GM12878 (cell line): ENCODE measurements around the gene ZFAND2B. TPM values are rescaled to one million over a fixed set of nuclear protein-coding genes. Genes with fewer than 3 reads are reported as not detected.

Experiments
- ATF7 ChIP-seq: fragments of 450-650 bp; IDR thresholded peaks from 2 replicates; pipeline ENCODE4 v1.6.1; 2016; ENCODE audit warnings: low read depth, mild to moderate bottlenecking
- CHD1 ChIP-seq: IDR thresholded peaks from 2 replicates; pipeline ENCODE4 v1.6.1; 2012; ENCODE audit warnings: low read depth, low read length, improper control_type of control experiment
- E2F8 ChIP-seq: fragments of 450-650 bp; IDR thresholded peaks from 2 replicates; pipeline ENCODE4 v1.6.1; 2018; ENCODE audit warnings: mild to moderate bottlenecking, low read depth, moderate library complexity; ENCODE audit not compliant: partially characterized antibody
- ETV6 ChIP-seq, 2 experiments: fragments of 450-650 bp in 1 of 2; IDR thresholded peaks in 1 of 2; conservative IDR thresholded peaks in 1 of 2; 2 replicates each; pipeline ENCODE4 v1.6.1; 2014; ENCODE audit warnings: antibody characterized with exemption in 1 of 2, borderline replicate concordance in 1 of 2, low read depth in 1 of 2, mild to moderate bottlenecking in 1 of 2, moderate library complexity in 1 of 2
- EZH2 ChIP-seq: IDR thresholded peaks from 2 replicates; pipeline ENCODE4 v1.6.1; 2012; ENCODE audit warnings: low read depth, mild to moderate bottlenecking, control low read depth, inconsistent platforms, low read length, borderline replicate concordance; ENCODE audit not compliant: control insufficient read depth
- IKZF1 ChIP-seq: fragments of 450-650 bp; conservative IDR thresholded peaks from 2 replicates; pipeline ENCODE4 v1.6.1; 2017; ENCODE audit warnings: antibody characterized with exemption, mild to moderate bottlenecking
- IRF3 ChIP-seq: fragments of 450-650 bp; IDR thresholded peaks from 2 replicates; pipeline ENCODE4 v1.6.1; 2014; ENCODE audit warnings: mild to moderate bottlenecking
- IRF4 ChIP-seq: IDR thresholded peaks from 2 replicates; pipeline ENCODE4 v1.6.1; 2011; ENCODE audit warnings: low read depth, low read length
- KAT2A ChIP-seq: conservative IDR thresholded peaks from 2 replicates; pipeline ENCODE4 v1.6.1; 2011; ENCODE audit warnings: low read depth, low read length; ENCODE audit not compliant: control insufficient read depth
- LARP7 ChIP-seq: fragments of 450-650 bp; IDR thresholded peaks from 2 replicates; pipeline ENCODE4 v1.6.1; 2017; ENCODE audit warnings: mild to moderate bottlenecking
- MTA2 ChIP-seq: fragments of 450-650 bp; IDR thresholded peaks from 2 replicates; pipeline ENCODE4 v1.6.1; 2016; ENCODE audit warnings: low read depth, mild to moderate bottlenecking, moderate library complexity
- MYC ChIP-seq: IDR thresholded peaks from 2 replicates; pipeline ENCODE4 v1.6.1; 2011; ENCODE audit warnings: mild to moderate bottlenecking, low read length, moderate library complexity, inconsistent platforms; ENCODE audit not compliant: insufficient read depth, insufficient replicate concordance, insufficient read length, severe bottlenecking
- NFYA ChIP-seq: IDR thresholded peaks from 2 replicates; pipeline ENCODE4 v1.6.1; 2011; ENCODE audit warnings: low read depth, mild to moderate bottlenecking, low read length, improper control_type of control experiment, borderline replicate concordance
- PAX8 ChIP-seq: fragments of 450-650 bp; IDR thresholded peaks from 2 replicates; pipeline ENCODE4 v1.6.1; 2017; ENCODE audit warnings: mild to moderate bottlenecking, moderate library complexity
- SRF ChIP-seq, 2 experiments: IDR thresholded peaks; 2 replicates each; pipeline ENCODE4 v1.6.1; 2011; ENCODE audit warnings: low read depth in 2 of 2, low read length in 2 of 2, mild to moderate bottlenecking in 1 of 2, moderate library complexity in 1 of 2
- TCF12 ChIP-seq: IDR thresholded peaks from 2 replicates; pipeline ENCODE4 v1.6.1; 2011; ENCODE audit warnings: low read depth, mild to moderate bottlenecking, low read length
- ZBED1 ChIP-seq: IDR thresholded peaks from 2 replicates; pipeline ENCODE4 v1.6.1; 2016; ENCODE audit warnings: borderline replicate concordance
- polyA plus RNA-seq, 11 experiments: library from polyadenylated mRNA; depleted of rRNA in 4 of 11; unstranded in 6 of 11; stranded (reverse) in 5 of 11; fragments of >200 nt; fragmentation: Nextera tagmentation in 4 of 11; fragmentation: Illumina TruSeq in 1 of 11; extraction: Ambion mirVana in 4 of 11; extraction: Trizol in 1 of 11; gene quantifications; 1 replicate in 1 of 11; 2 replicates in 10 of 11; pipeline versions ENCODE4 v1.2.1 to v1.2.3, GENCODE V29; 2011 to 2016; ENCODE audit warnings: inconsistent platforms in 2 of 11, missing spikeins in 2 of 11, low read depth in 1 of 11
- total RNA-seq, 4 experiments: library from RNA; depleted of rRNA in 3 of 4; stranded (reverse); fragments of >200 nt in 3 of 4; fragmentation: Illumina TruSeq in 1 of 4; extraction: Trizol in 1 of 4; gene quantifications; 2 replicates each; pipeline versions ENCODE4 v1.2.1 to v1.2.3, GENCODE V29; 2013 to 2021
- TF ChIP-seq, protein P1 (sequence below): IDR thresholded peaks from 2 replicates; pipeline ENCODE4 v1.6.1; 2012; ENCODE audit warnings: low read depth, low read length, improper control_type of control experiment
- TF ChIP-seq, protein P2 (sequence below): fragments of 450-650 bp; IDR thresholded peaks from 2 replicates; pipeline ENCODE4 v1.6.1; 2016; ENCODE audit warnings: mild to moderate bottlenecking, moderate library complexity, borderline replicate concordance

ZFAND2B gene
- total and polyA plus RNA-seq, 10 of the 15 experiments (the other 5 are each of a cell fraction or from before 2014, with no cell fraction given), result 5.4 to 28.1 (median 22.4) TPM

DNA sequence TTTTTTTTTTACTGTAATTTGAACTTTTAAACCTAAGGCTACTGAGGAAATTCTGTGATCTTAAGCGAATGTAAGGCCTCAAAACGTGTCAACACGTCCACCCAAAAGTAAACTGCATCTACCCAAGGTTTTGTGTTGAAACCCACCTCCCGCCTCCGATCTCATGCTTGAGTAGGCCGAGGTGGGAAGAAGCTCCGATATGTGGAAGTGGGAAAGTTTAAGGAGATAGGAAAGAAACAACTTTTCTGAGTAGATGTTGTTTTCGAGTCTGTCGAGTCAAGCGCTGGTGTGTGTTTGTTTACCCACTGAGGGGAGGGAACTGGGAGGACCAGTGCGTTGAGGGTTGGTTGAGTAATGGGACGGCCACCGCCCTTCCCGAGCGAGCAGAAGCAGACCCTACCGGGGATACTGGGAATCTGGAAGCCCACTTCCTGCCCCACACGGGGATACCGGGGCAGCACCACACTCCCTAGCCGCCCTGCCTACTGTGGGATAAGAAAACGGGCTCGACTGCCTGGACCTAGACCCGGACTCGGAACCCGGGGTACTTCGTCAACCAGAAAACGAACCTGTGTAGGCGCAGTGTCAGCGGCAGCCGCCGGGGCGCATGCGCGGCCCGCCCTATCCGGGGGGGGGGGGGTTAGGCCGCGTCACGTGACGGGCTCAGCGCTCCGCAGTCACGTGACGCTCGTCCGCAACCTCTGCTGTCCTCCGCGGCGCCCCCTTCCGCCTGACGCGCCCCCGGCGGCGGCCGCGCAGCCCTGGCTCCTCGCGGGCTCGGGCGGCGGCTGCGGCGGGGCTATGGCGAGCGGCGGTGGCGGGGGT lies 28.8 kb upstream of the ZFAND2B start, which contains the start of gene RETREG2 (continued):
- TF ChIP-seq SRF (IDR thresholded peaks at IDR 0.05; ENCODE audit: low read depth in 2 of 2, low read length in 2 of 2) (no peak), MTA2 (no peak), ZBED1 (no peak), IRF3 (peak; percentile 8; the same call in 1 of the 2 replicates), NFYA (no peak), ATF7 (0 out of 2 replicates have a peak, but pooled peaks have one; percentile 21), MYC (no peak), IRF4 (0 out of 2 replicates have a peak, but pooled peaks have one; percentile 15), ETV6 (conservative IDR thresholded peaks at IDR 0.05 in 1 of 2, IDR thresholded peaks at IDR 0.05 in 1 of 2; ENCODE audit: borderline replicate concordance in 1 of 2, low read depth in 1 of 2) (no peak), LARP7 (peak; percentile 61; the same call in 1 of the 2 replicates), PAX8 (no peak), CHD1 (peak; percentile 70; the same call in 1 of the 2 replicates), IKZF1 (peak; percentile 89), TCF12 (no peak), KAT2A (no peak), EZH2 (no peak), E2F8 (no peak)
- TF ChIP-seq, protein P1, sequence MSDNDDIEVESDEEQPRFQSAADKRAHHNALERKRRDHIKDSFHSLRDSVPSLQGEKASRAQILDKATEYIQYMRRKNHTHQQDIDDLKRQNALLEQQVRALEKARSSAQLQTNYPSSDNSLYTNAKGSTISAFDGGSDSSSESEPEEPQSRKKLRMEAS, result peak; percentile 98
- TF ChIP-seq, protein P2, sequence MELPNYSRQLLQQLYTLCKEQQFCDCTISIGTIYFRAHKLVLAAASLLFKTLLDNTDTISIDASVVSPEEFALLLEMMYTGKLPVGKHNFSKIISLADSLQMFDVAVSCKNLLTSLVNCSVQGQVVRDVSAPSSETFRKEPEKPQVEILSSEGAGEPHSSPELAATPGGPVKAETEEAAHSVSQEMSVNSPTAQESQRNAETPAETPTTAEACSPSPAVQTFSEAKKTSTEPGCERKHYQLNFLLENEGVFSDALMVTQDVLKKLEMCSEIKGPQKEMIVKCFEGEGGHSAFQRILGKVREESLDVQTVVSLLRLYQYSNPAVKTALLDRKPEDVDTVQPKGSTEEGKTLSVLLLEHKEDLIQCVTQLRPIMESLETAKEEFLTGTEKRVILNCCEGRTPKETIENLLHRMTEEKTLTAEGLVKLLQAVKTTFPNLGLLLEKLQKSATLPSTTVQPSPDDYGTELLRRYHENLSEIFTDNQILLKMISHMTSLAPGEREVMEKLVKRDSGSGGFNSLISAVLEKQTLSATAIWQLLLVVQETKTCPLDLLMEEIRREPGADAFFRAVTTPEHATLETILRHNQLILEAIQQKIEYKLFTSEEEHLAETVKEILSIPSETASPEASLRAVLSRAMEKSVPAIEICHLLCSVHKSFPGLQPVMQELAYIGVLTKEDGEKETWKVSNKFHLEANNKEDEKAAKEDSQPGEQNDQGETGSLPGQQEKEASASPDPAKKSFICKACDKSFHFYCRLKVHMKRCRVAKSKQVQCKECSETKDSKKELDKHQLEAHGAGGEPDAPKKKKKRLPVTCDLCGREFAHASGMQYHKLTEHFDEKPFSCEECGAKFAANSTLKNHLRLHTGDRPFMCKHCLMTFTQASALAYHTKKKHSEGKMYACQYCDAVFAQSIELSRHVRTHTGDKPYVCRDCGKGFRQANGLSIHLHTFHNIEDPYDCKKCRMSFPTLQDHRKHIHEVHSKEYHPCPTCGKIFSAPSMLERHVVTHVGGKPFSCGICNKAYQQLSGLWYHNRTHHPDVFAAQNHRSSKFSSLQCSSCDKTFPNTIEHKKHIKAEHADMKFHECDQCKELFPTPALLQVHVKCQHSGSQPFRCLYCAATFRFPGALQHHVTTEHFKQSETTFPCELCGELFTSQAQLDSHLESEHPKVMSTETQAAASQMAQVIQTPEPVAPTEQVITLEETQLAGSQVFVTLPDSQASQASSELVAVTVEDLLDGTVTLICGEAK, result no peak
